HG03442 (cell line): ENCODE data around the gene PRKCZ.
"Not testable (repeated sequence)": the region's sequence is repeated elsewhere in the genome, so short reads cannot be mapped to it uniquely, and the experiment has no call there.

Source experiments
- ATAC-seq: cut with Tn5 transposase; IDR thresholded peaks from one replicate; pipeline ENCODE4 v1.9.1; 2021; ENCODE audit warnings: mild to moderate bottlenecking, moderate library complexity; ENCODE audit not compliant: unreplicated experiment

The PRKCZ gene

DNA sequence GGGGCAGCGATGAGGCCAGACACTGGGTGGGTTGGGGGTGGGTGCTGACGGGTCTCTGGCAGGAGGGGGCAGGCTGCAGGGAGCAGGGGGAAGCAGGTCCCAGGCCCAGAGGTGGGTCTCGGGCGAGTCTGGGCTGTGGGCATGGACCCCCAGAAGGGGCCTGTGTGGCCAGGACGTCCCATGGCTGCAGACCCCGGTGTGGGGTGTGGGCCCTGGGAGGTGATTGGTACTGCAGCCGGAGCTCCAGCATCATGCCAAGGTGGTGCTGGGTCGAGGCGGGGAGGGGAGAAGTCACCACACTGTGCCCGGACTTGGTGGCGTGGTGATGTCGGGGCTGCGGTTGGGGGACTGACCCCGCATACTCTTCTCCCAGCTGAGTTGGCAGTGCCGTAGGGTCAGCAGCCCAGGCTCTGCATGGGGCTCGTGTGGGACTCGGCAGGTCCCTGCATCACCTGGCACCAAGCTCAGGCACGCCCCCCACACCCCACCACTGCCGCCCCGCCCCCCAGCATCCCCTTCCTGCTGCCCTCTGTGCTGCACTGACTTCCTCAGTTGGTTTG lies 31.2 kb downstream of the PRKCZ start:
- no peak for ATAC-seq

DNA sequence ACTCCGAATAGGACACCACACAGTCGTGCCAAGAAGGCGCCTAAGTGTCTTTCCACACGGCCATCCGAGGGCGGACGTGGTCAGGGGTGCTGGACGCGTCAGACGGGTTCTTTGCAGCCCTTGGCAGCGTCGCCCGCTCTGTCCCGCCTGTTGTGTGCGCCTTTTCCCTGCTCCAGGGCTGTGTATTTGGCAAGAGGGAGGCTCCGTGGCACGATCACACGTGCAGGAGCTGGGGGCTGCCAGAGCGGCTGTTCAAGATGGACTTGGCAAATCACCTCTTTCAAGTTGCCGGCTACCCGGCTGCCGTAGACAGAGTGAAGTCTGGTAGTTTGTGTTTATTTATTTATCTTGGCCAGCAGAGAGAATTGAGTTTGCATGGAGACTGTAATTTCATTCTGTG lies 31.9 kb downstream of the PRKCZ start:
- ATAC-seq: no peak

DNA sequence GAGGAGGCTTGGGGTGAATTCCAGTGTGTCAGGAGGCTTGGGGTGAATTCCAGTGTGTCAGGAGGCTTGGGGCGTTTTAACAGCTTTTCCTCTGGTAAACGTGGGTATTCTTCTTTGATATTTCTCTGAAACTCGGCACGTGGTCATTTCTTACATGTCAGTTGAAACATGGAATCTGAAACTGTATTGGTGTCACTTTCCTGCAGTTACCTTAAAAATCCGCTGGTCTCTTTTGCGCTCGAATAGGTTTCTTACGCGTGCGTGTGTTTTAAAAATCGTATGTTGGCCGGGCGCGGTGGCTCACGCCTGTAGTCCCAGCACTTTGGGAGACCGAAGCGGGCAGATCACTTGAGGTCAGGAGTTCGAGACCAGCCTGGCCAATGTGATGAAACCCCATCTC lies 33.5 kb downstream of the PRKCZ start:
- no peak for ATAC-seq

DNA sequence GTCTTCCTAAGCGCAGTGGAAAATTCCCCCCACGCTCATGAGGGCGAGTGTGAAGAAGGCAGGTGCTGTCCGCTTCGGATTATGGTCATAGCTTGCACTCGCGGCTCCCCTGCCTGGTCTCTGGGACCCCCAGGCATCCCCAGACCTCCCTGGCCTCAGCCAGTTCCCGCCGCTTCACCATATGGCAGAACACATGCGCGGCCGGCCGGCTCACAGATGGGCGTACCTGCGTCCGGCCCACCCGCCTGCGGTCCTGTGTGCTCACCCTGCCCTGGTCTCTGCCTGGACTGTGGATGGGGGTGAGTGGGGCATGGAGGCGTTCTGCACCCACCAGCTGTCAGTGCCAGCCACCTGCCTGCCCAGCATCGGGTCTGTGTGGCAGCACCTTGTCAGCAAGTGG lies 34.1 kb downstream of the PRKCZ start:
- no peak for ATAC-seq

DNA sequence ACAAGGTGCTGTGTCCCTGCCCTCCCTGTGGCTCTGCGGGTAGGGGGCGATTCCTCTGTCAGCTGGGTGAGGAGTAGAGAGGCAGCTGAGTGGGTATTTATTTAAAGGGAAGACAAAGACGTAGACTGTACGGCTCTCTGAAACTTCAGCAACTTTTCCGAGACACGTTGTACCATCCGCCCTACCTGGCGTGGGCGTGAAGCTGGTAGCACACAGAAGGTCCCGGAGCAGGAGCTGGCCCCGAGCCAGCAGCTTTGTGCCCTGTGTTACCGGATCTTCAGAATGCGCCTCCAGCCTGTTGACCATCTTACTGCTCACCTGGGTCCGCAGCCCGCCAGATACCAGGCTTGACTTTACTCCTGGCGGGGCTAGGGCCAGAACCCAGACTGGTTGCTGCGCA lies 34.9 kb downstream of the PRKCZ start:
- no peak for ATAC-seq

DNA sequence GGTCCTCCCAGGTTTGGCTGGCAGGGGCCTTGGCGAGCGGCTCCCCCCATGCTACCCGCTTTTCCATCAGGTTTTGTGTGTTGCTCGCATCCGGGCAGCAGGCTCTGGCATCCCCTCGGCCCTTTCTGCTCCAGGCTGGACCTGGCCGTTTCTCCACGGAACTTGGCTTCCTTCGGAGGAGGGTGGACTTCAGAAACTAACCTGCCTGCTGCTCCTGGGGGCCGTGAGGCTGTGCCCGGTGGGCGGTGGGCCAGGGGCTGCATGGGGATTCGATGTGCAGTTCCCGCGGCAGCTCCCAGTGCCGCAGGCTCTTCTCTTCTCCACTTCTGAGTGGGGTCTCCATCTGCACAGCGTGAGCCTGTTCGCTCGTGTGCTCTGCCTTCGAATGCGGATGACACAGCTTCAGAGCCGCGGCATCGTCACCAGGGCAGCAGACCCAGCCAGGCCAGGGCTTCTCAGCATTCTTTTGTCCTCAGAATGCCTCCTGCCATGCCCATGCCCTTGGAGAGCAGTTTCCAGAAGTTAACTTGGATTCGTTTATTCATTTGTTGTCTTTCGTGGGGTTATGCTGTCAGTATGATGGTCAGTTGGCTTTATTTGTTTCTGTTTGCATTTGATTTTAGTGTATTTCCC lies 36.4 kb downstream of the PRKCZ start:
- ATAC-seq: no peak

DNA sequence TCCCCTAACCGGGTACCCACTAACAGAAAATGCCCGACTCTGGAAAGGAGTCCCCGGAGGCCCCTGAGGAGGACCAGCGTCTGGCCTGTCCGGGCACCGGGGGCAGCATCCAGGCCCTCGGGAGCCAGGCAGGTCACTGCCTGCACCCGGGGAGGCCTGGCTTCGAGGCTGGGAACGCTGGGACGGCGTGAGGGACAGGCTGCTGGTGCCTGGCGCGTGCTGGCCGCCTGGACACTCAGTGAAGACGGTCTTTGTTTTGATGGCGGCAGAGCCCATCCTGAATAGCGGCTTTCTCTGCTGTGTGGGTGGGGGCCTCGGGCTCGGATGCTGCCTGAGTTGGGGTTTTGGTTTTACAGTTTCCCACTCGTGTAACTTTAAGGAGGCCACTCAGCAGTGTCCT lies 37.6 kb downstream of the PRKCZ start:
- no peak for ATAC-seq

DNA sequence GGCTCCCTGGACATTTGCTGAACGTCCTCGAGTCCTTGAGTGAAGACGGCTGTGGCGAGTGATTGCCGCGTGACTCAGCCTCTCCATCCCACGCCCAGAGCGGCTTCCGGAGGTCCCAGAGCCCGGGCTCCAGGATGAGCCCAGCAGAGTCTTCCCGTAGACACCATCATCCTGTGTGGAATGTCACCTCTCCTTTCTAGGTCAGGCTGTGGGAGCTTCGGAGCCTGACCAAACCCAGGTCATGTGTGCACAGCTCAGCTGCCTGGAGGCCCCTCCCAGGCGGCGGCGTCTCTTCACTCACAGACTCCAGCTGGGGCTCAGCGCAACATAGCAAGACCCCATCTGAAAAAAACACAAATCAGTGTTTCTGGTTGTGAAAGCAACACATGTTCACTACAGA lies 38.2 kb downstream of the PRKCZ start:
- ATAC-seq: no peak

DNA sequence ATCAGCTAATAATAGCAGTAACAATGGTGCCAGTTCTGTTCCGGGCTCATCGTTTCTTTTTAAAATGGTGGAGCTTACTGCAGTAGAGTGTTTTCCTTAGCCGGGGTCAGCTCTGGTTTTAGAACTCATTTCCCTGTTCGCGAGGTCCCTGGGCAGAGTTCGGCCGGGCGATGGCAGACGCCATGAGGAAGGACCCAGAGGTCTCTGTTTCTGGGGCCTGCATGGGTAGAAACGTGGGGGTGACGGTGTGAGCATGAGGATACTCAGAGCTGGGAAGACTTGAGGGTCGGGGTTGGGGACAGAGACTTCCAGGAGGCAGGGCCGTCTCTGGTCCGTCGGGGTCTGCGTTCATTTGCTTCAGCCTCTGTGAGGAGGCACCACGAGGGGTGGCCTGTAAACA lies 38.8 kb downstream of the PRKCZ start:
- ATAC-seq: no peak

DNA sequence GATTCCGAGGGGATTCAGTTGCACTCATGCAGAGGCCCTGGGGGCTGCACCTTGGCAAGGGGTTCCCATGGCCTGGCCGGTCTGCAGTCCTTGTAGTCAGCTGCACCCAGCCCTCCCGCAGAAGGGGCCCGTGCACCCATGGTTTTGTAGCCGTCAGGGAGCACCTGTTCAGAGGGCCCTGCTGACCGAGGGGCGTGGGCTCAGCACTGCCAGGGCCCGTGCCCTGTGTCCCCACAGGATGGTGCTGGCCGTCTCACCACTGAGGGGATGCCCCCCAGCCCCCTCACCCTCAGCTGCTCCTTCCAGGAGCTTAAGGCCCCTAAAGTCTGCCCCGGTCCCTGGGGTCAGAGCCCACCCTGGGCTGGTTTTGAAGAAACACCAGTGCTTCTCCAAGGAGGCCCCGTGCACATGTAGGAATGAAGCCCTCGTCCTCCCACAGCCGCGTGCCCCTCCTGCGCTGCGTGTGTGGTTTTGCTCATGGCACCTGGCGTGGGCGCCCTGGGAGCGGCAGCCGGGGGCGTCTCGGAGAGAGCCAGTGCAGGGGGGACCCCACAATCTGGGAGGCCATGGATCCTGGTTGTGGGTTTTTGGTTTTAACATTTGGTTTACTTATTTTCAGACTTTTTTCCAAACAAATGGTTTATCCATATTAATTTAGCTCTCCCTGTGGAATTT lies 40.1 kb downstream of the PRKCZ start:
- ATAC-seq: no peak

DNA sequence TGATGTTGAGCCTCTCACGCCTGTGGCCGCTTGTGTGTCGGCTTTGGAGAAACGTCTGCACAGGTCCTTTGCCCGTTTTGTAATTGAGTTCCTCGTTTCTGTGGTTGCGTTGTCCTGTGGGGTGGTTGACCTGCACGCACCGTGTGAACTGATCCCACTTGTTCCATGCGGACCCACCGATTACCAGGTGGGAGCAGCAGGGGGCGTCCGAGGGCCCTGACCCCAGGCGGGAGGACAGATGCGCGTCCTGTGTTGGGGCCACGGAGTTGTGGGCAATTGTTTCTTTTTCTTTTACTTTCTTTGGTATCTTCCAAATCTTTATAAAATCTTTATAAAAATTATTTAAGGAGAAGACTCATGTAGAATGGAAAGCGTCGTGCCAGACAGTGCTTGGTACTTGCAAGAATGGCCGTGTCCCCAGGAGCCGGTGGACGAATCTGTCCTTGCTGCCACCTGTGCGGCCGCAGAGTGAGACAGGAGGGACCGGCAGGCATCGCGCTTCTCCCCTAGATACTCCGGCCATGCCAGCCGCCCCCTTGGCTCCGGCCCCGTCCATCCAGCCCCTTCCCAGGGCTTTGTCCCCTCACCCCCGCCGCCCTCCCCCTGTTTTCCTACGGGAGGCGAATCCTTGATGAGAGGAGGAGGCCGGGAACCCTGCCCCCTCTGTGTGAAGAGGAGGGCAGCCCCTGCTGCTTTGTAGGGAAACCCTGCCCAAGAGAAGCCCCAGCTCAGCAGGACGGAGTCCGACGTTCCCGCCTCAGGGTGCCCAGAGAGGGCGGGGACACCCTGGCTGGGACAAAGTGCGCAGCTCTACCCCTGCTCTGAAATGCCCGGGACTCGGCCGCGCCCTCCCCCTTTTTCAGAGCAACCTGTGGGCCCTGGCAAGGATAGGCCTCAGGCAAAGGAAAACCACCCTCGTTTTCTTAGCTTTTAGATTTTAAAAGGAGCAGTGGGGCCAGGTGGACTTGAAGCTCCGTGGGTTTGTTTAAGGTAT lies 41.7 kb downstream of the PRKCZ start:
- ATAC-seq: no peak

DNA sequence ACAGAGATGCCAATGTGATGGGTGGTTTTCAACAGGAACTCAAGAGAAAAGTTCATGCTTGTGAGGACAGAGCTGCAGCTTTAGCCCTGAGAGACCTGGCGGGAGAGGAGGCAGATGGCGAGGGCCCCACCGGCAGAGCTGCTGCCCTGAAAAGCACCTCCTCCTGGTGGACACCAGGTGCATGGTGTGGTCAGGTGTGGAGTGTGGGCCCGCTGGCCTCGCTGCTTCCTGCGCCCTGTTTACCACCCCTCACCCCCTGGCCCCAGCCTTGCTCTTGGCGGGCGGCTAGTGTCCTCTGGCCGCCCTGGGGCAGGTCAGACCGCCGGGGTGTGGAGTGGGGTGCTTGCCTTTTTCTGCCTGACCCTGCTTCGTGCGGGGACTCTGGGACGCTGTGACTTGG lies 42.8 kb downstream of the PRKCZ start:
- no peak for ATAC-seq

DNA sequence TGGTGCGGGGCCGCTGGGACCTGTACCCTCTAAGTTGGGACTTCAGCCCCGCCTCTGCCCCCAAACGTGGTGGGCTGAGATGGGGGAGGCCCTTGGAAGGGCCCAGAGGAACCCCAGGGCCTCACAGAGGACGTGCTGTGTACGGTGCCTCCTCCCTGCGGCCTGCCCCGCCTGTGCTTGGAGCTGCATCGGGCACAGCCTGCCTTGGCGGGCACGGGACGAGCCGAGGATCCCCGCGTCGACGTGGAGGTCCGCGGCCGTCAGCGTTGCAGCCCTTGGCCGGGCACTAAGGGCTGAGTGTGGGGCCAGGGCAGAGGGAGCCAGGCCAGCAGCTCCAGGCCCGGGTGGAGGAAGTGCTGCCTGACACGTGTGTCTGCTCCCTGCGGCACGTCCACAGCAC lies 43.4 kb downstream of the PRKCZ start:
- ATAC-seq: no peak

DNA sequence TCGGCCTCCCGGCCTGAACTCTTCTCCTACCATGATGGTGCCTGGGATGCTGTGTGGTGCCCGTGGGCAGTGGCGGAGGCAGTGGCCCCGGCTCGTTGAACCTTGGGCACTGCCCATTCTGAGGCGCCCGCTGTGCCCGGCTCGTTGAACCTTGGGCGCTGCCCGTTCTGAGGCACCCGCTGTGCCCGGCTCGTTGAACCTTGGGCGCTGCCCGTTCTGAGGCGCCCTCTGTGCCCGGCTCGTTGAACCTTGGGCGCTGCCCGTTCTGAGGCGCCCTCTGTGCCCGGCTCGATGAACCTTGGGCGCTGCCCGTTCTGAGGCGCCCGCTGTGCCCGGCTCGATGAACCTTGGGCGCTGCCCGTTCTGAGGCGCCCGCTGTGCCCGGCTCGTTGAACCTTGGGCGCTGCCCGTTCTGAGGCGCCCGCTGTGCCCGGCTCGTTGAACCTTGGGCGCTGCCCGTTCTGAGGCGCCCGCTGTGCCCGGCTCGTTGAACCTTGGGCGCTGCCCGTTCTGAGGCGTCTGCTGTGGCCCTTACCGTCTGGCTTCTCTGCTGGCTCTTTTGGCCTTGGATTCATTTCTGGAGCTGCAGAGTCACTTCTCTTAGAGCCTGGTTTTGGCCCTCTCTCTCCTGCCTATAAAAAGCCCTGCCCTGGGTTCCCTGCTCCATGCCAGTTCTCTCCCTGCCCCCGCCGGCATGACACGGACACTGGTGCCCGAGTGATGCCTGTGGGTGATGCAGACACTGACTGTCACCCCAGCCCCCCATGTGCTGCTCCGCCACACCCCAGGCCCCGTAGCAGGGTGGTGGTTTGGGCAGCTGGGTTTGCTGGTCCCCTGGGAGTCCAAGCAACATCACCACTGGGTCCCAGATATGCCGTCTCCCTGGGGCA lies 44.3 kb downstream of the PRKCZ start:
- ATAC-seq: not testable (repeated sequence)

DNA sequence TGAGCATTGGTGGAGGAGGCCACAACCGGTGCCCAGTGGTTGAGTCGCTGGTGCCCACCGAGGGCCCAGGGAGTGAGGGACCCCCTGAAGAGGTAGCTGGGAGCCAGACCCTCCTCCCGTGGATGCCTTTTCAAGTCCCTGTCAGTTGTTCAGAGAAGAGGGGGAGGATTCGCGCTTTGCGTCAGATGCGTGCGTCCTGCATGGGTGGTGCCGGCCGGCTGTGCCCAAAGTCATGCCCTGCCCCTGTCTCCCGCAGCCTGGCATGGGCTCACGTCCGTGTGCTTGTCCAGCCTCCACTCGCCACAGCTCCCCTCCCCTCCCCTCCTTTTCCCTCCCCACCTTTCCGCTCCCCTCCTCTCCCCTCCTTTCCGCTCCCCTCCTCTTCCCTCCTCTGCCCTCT lies 45.2 kb downstream of the PRKCZ start:
- ATAC-seq: no peak

DNA sequence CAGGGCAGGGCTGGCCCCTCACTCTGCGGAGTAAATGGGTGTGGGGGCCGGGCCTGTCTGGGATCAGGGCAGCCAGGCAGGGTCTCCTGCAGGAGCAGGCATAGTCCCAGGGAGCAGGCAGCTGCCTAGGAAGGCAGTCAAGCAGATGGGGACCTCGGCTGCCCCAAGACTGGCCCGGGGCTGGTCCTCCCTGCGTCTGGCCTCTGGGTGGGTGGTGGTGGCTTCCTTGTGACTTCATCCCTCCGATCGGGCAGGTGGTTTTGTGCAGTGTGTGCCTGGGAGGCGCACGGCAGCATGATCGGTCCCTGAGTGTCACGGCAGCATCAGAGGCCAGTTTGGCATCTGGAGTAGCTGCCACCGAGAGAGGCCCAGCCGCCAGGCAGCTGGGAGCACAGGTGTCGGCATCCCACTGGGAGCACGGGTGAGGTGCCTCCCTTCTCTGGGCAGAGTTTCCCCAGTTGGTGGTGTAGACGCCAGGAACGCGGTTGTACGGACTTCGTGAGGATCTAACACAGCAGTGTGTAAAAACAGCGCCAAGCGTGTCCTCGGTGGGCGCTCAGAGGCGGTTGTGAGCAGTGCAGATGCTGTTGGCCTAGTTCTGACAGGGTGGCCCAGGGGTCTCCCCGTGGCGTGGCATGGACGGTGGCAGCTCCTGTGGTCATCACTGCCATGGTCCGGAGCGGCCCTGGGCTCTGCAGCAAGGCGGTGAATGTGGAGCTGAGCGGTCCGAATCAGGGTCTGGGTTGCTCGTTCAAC lies 45.9 kb downstream of the PRKCZ start:
- ATAC-seq: no peak

DNA sequence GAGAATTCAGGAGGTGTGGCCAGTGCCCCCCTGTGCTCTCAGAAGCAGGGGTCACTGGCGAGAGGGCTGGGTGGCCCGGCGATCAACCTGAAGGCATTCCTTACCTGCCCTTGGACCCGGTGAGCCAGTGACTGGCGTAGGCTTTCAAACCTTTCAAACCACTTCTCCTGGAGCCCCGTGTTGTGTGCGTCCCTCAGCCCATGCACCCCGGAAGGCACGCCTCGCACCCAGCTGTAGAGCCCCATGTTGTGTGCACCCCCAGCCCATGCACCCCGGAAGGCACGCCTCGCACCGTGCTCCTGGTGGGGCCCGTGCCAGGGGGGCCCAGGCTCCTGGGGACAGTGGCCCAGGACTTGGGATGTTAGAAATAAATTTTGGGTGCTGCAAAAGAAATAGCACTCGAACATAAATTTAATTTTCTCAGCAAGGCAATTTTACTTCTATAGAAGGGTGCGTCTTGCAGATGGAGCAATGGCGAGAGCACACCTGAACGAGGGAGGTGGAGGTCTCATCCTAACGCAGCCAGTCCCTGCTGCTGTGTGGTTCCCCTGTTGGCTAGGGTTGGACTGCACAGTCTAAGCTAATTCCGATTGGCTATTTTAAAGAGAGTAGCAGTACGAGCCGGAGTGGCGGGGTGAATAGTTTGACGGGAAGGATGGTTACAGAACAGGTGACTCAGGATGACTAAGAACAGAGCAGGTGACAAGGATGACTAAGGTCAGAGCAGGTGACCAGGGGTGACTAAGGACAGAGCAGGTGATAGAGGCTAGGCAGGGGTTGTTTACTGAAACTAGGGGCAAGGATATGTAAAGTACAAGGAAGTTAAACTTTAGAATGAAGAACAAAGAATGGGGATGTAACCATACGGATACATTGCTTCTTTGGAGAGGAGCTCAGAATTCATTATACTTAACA lies 47.4 kb downstream of the PRKCZ start:
- ATAC-seq: no peak

DNA sequence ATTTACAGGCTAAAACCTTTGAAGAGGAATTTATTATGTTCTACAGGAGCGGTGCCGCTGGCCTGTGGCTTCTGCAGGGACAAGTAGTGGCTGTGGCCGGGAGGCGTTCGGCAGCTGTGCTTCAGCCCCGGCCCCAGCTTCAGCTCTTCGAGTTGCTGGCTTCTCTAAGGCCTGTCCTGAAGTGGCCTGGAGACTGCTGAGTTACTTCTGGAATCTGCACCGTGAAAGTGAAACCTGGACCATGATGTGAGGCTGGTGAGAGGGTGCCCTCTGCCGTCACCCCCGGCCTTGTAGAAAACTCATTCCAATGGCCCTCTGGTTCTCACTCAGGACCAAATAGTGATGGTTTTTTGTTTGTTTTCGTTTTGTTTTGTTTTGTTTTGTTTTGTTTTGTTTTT lies 48.1 kb downstream of the PRKCZ start:
- ATAC-seq: no peak
